Activated naive CD4-positive, alpha-beta T cell treated with anti-CD3 and anti-CD28 coated beads, Interleukin-2, amount 50 U/mL, for 72 hours (primary cell): ENCODE measurements around the gene DHFR. TPM values are rescaled to one million over a fixed set of nuclear protein-coding genes. Genes with fewer than 3 reads are reported as not detected.
"Not testable (repeated sequence)": the region's sequence is repeated elsewhere in the genome, so short reads cannot be mapped to it uniquely, and the experiment has no call there.

Experiments
- ATAC-seq, 2 donors: fragments of 150-1000 bp; cut with Tn5 transposase; 2 replicates each; pipeline ENCODE4 v1.10.0; 2021; ENCODE audit warnings: mild to moderate bottlenecking in 2 of 2, moderate library complexity in 2 of 2
- DNase-seq, 2 donors: peaks; one replicate each; pipeline ENCODE4 v3.0.0; 2021 to 2022; ENCODE audit warnings: low spot score in 2 of 2
- H3K27ac Mint-ChIP-seq, 2 donors: one replicate each; pipeline ENCODE4 v1.8.0; 2022; ENCODE audit warnings: mild to moderate bottlenecking in 2 of 2, mixed read lengths in 2 of 2
- H3K36me3 Mint-ChIP-seq, 2 donors: one replicate each; pipeline ENCODE4 v1.8.0; 2022; ENCODE audit warnings: mixed read lengths in 2 of 2
- H3K9me3 Mint-ChIP-seq, 2 donors: one replicate each; pipeline ENCODE4 v1.8.0; 2022; ENCODE audit warnings: mixed read lengths in 2 of 2
- total RNA-seq, 2 donors: library from RNA; stranded (reverse); gene quantifications; one replicate each; pipeline ENCODE4 v1.2.3, GENCODE V29; 2022

Gene DHFR
- total RNA-seq, 2 donors from 2014 or later: 81.0 to 89.6 TPM

GRCh38 chr5:80584770-80585169, 70.0 kb downstream of the DHFR start:
- DNase-seq: no peak
- no peaks in the 10 kb centered on the region for H3K36me3 Mint-ChIP-seq
- ATAC-seq: no peak

DNA sequence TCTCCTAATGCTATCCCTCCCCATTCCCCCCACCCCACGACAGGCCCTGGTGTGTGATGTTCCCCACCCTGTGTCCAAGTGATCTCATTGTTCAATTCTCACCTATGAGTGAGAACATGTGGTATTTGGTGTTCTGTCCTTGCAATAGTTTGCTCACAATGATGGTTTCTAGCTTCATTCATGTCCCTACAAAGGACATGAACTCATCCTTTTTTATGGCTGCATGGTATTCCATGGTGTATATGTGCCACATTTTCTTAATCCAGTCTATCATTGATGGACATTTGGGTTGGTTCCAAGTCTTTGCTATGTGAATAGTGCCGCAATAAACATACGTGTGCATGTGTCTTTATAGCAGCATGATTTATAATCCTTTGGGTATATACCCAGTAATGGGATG, 74.5 kb downstream of the DHFR start:
- not testable (repeated sequence) for ATAC-seq, DNase-seq, H3K27ac Mint-ChIP-seq, H3K9me3 Mint-ChIP-seq, H3K36me3 Mint-ChIP-seq

More at GRCh38 chr5:80584770-80585169, 70.0 kb downstream of the DHFR start:
- no peaks in the 10 kb centered on the region for H3K9me3 Mint-ChIP-seq
- H3K27ac Mint-ChIP-seq: no peak overlapping the region

DNA sequence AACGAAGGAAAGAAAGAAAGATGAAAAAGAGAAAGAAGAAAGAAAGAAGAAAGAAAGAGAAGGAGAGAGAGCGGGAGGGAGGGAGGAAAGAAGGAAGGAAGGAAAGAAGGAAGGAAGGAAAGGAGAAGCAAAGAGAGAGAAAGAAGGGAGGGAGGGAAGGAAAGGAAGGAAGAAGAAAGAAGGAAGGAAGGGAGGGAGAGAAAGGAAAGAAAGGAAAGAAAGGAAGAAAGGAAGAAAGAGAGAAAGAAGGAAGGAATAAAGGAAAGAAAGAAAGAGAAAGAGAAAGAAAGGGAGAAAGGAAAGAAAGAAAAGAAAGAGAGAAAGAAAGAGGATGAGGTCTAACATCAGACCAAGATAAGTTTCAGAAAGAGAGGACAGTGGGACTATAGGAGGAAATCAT, 75.7 kb downstream of the DHFR start:
- H3K9me3 Mint-ChIP-seq: no peaks in the 10 kb centered on the region
- no peaks in the 10 kb centered on the region for H3K36me3 Mint-ChIP-seq
- no peak for DNase-seq
- H3K27ac Mint-ChIP-seq: no peak overlapping the region
- ATAC-seq: no peak

GRCh38 chr5:80577707-80578106, 77.1 kb downstream of the DHFR start:
- ATAC-seq: no peak
- no peak for DNase-seq
- Mint-ChIP-seq H3K9me3 (no peaks in the 10 kb centered on the region), H3K36me3 (no peaks in the 10 kb centered on the region), H3K27ac (no peak overlapping the region)

- peak in 1 of 2 donors; percentile 47 for ATAC-seq
These were observed 78.4 kb downstream of the DHFR start for GRCh38 chr5:80576383-80576782.

More at GRCh38 chr5:80576383-80576782, 78.4 kb downstream of the DHFR start:
- DNase-seq: no peak
- Mint-ChIP-seq H3K36me3 (no peaks in the 10 kb centered on the region), H3K9me3 (no peaks in the 10 kb centered on the region), H3K27ac (no peak overlapping the region)

Other genes starting within 250 kb of the DHFR start
- 10 to 100 TPM; 11.2 to 29.9 TPM for gene ZFYVE16, start 246.9 kb downstream of the DHFR start, total RNA-seq
- under 1 TPM; 0.14 to 0.52 TPM for gene FAM151B, start 166.9 kb downstream of the DHFR start, total RNA-seq
- gene ANKRD34B, start 84.7 kb downstream of the DHFR start, total RNA-seq: under 1 TPM in 1 of 2 donors, not detected in 1; 0.25 TPM
- gene MSH3, start 331 bp downstream of the DHFR start, total RNA-seq: 10 to 100 TPM; 22.5 to 23.2 TPM